SK-N-SH treated with all-trans-retinoic acid at 6 μM for 48 hours (cell line): ENCODE measurements around the gene GJA5.

Source experiments
- BACH2 ChIP-seq: fragments of 250-450 bp; sonication (Bioruptor Pico); IDR thresholded peaks from 2 replicates; pipeline ENCODE4 v1.9.0; 2021; ENCODE audit warnings: mild to moderate bottlenecking, borderline replicate concordance
- CSDC2 ChIP-seq: fragments of 250-450 bp; sonication (Bioruptor Pico); IDR thresholded peaks from 2 replicates; pipeline ENCODE4 v1.5.0; 2020; ENCODE audit warnings: mild to moderate bottlenecking, moderate library complexity
- ESRRG ChIP-seq: fragments of 250-450 bp; sonication (Bioruptor Pico); IDR thresholded peaks from 2 replicates; pipeline ENCODE4 v1.6.1; 2021; ENCODE audit warnings: mild to moderate bottlenecking

DNA sequence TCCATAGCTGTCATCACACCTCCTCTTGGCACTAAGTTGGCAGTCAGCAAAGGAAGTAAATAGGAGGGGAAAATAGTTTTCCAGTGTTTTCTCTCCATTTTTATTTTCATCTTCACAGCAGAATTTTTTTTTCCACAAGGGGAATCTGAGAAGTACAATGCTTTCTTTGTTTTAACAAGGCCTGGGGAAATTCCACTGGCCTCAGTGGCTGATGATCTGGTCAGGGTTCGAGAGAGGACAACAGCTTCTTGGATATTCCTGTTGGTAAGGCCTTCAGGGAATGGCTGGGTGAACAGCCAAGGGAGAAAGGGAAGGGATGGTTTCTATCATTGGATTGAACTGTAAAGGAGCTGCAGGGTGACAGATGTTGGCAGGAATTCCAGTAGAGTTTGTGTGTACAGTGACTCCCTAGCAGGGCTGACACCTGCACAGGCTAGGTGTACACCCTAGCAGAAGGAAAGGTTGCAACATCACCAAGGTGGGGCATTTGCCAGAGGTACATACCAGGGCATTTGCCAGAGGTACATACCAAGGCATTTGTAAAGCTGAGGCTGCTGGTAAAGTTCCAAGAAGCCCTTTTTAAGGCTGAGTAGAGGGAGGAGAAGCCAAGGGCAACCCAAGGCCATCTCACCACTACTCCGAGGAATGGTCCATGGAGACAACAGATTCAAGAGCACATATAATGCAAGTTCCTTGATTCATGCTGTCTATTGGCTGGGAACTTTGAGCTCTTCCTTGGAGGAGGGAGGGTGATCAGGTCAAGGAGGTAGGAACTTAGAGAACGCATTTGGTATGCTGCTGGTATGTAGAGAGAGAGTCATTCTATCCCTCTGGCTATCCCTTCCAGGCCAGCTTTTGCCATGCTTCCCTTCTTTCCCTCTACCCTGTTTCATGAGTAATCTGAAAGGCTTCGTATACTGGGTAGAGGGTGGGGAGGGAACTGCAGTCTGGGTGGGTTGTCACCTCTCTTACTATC, 3.1 kb downstream of the GJA5 start:
- TF ChIP-seq BACH2 (CRISPR knock-in tag): no peak
- no peak for TF ChIP-seq CSDC2 (CRISPR knock-in tag)
- TF ChIP-seq ESRRG (CRISPR knock-in tag): no peak
